HCEC 1CT (cell line): ENCODE measurements around the gene PSD4.

Experiments
- DNase-seq: peaks from one replicate; pipeline ENCODE4 v3.0.0-alpha.2; 2017

PSD4 gene

DNA sequence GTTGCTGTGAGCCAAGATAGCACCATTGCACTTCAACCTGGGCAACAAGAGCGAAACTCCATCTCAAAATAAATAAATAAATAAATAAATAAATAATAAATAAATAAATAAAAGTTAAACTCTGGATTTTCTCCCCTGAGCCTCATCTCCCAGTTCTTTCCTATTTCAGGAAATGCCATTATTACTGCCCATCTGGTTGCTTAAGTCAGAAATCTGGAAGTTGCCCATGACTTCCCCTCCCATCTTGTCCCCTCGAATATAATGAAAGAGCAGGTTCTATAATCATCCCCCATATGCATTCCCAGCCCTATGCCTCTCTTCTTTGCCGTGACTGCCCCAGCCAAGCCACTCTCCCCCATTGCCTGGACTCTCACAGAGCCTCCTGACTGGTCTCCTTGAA is 4.2 kb upstream of the PSD4 start:
- DNase-seq: no peak

DNA sequence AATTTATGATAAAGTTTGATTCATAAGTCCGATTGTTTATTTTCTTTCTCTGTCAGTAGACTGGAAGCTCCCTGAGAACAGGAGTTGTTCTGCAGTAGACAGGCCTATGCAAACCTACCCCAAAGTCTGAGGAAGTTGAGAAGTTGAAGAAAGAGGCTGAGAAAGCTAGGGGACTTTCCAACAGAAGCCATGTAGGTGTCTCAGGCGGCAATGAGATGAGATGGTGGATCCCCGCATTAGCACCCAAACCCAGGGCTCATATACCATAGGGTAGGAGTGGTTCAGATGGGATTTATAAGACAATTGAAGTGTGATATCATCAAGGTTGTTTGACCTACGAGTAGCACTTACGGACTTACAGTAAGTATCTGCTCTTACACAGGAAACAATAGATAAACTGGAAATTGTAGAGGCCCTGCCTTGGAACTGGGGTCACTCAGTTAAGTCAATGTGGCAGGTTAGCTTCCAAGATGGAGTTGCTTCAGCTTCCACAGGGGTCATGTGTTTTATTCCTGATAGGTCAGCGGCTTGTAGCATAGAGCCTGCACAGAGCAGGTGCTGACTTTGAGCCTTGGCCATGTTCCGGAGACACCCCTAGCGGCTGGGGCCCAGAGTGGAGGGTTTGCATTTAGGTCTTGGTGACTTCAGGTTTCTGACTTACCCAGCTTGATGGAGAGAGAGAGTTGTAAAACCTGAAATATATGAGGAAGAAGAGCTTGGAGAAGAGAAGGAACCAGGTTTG is 2.3 kb upstream of the PSD4 start:
- DNase-seq: no peak

DNA sequence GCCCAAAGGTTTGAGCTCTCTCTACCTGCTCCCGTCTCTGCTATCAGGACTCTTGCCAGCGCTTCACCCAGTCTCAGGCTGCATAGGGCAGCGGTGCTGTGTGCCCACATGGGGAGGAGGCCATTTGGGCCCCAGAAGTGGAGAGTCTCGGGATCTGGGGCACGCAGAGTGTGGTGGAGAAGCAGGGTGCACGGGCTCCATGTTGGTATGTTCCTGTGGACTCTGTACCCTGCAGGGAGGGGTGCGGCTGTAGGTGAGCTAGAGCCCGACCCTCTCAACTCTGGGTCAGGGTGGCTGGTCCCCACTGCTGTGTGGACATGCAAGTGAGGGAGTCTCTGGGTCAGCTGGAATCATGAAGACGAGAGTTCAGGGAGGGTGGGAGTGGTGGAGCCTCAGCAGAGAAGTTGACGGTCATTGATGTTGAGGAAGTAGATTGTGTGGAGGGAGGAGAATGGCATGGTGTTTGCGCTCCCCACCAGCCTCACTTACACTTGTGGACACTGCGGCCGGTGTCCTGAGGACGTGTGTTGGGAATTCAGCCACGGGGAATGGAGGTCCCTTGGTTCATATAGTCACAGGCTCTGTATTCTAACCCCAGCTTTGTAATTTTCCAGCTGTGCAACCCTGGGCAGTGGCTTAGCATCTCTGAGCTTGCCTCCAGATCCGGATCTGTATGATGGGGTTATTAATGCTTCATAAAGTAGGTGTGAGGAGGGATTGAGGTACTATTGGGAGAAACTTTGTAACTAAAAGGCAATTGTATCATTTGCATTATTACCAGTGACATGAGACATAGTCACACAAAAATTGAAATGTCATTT is 840 bp upstream of the PSD4 start:
- DNase-seq: no peak

DNA sequence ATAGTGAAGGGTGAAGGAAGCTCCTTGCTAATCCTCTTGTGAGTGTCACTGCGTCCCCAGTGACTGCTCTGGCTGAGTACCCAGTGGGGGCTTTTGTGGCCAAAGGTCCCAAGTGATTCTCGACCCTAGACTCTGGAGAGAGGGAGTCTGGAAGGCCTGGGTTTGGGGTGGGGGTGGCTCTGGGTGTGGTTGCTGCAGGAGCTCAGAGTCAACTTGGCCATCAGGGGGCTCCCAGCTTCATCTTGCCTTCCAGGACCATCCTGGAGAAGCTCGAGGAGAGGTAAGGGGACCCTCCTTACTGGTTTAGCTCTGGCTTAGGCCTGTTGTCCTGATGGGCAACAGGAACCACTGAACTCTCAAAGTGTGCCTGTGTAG is 592 bp downstream of the PSD4 start:
- DNase-seq: no peak

DNA sequence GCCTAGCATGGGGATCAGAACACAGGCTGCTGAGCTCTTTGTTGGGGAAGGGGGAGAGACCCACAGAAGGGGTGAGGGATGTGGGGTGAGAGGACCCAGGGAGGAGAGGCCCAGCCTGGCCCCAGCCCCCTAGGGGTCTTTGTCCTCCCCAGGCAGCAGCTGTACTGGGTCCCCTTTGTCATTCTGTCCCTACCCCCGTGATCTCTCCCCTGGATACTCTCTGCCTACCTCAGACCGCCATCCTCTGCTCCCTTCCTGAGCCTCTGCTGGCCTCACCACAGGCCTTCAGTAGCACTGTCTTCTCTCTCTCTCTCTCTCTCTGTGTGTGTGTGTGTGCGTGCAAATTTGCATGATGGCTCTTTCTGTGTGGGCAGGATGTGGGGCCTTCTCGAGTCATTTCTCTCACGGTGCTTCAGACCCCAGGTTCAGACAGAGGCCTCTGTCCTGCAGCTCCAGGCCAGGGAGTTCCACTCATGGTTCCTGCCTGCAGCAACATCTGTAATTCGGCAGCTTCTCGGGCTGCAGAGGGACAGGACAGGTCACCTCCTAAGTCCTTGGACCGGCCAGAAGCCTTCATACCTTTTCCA is 1.4 kb downstream of the PSD4 start:
- DNase-seq: no peak

DNA sequence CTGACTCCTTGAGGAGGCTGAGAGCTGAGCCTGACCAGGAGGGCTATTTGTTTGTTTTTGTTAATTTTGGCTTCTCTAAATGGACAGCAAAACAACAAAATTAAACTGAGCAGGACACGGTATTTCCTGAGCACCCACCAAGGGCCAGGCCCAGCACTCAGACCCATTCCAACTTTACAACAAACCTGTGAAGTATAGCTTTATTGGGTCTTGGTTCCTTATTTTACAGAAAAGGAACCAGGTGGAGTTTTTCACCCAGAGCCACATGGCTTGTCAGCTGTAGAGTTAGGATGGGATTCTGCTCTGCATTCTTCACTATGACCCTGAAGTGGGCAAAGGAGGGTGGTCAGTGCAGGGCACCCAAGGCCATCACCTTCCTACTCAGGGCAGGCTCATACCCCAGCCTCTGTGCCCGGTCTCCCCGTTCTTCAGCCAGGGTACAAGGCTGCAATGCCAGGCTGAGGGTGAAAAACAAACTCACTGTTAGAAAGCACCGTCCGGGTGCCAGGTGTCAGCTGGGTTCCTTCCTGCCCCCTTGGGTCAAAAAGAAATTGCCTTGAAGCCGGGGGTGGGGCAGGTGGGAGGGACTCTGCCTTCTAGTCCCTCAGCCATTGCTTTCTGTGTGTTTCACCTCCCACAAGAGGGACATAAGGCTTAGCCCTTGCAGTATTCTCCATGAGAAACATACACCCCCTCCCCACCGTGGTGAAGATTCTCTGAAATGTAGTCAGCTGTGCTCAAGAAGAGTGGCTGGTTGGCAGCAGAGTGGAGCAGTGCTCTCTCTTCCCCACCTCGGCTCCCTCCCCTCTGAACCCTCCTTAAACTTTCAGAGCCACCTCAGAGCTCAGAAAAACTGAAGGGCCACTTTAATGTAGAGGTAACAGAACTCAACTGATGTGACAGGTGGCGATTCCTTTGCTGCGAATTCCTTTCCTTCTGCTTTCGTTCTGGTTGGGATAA is 2.2 kb downstream of the PSD4 start:
- no peak for DNase-seq

DNA sequence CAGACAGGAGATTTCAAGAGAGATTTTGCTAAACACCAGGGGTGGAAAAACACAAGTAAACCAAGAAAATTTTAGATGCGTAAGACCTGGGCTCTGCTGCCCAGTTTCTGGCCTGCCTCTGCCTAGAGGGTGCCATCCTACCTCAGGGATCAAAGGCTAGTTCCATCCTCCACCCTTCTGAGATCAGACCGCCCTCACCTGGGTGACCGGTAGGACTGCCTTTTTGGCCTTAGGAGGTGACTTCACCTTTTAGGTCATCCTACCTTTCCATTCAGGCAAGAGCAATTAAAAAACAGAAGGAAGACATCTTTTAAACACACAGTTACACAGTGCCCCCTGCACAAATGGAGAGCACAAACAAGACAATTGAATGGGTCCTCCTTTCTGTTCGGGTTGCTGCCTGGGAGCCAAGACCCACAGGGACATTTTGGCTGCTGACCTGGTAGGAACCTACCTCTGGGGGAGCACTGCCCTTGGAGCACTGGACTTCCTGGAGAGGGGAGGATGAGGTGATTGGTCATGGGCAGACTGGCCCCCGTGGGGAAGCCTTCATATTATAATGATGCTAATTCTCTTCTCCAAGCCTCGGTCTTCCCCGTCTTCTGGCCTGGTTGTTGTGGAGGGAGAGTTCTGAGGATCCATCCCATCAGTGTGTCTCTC is 3.1 kb downstream of the PSD4 start:
- DNase-seq: no peak

DNA sequence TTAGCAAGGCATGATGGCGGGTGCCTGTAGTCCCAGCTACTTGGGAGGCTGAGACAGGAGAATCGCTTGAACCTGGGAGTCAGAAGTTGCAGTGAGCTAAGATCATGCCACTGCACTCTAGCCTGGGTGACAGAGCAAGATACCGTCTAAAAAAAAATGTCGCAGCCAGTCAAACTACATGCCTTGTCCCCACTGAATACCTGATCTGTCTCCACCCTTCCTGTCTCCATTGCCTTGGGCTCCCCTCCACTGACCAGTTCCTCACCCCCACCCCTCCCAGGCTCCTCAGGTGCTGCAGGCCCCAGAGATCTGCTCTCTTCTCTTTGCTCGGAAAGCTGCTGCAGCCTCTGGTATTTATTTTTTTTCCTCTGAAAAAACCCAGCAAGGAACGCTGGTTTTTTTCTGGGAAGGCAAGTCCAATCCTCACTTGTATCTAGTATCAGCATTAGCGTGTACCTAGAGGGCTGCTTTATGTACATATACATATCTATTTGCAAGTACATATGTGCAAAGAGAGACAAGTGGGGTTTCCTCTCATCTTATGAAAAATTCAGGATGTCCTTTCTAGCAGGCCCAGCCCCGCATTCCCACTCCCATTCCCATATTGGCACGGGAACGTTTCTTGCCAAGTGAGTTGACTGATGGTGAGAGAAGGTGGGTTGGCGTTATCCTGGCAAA is 4.4 kb downstream of the PSD4 start:
- no peak for DNase-seq

DNA sequence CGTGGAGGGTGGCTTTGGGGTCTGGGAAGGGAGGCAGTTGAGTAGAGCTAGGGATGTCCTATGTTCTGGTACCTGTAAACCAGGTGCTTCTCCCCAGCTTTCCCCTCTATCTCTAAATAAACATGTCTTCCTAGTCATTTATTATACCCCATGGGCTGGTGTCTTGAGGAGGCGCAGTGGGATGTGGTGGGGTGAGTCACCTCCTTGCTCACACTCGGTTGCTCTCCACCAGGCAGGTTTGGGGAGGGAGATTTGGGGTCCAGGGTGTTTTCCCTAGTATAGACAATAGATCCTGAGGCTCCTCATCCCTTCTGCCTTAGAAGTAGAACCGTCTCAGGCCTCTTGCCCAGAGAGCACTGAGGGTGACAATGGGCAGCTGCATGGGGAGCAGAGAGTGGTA is 5.1 kb downstream of the PSD4 start:
- DNase-seq: no peak

DNA sequence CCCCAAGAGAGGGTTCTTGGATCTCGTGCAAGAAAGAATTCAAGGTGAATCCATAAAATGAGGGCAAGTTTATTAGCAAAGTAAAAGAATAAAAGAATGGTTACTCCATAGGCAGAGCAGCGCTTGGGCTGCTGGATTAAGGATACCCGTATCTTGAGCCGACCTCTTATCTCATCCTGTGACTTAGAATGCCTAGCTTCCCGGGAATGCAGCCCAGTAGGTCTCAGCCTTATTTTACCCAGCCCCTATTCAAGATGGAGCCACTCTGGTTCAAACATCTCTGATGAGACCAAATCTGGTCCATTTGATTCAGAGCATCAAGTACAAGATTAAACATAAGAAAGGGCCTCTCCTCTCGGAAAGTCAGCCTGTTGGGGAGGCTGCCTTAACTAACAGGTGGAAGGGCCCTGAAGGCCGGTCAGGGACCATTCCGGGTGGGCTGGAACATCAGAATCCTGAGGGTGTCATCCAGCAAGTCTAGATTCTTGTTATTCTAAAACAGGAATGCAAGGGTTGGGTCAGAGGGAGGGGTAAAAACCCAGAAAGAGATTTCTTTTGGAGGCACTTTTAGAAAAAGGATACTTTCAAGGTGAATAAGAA is 5.8 kb downstream of the PSD4 start:
- DNase-seq: no peak

DNA sequence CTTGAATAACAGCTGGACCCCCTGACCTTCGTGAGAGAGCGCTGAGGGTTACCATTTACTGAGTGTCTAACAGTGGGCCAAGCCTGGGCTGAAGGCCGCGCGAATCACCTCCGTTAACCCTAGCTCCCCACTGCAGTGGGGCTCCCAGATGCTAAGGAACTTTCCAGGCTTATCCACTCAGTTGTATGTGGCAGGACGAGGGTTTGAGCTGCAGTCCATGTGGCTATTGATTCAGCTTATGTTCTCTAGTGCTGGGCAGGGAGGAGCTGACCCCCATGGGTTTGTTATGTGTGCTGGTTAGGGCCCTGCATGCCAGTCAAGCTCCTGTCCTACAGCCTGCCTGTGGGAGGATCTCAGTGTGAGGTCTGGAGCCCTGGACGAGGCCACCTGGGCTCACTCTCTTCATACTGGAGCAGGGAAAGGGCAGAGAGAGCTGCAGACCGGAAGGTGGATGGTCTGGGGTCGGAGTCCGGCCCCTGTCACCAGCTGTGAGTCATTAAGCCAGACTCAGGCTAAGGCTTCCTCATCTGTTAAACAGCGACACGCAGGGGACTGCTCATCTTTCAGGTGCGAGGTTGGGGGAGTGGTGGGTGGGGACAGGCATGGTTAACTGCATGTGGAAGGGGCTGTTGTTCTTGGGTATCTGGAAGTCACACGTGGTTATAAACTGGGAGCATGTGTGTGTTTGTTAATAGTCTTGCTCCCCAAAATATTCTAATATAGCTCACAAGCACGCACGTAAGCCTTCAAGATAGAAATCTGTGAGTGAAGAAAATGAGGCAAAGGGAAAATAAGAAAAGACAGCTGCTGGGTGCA is 6.6 kb downstream of the PSD4 start:
- DNase-seq: no peak

DNA sequence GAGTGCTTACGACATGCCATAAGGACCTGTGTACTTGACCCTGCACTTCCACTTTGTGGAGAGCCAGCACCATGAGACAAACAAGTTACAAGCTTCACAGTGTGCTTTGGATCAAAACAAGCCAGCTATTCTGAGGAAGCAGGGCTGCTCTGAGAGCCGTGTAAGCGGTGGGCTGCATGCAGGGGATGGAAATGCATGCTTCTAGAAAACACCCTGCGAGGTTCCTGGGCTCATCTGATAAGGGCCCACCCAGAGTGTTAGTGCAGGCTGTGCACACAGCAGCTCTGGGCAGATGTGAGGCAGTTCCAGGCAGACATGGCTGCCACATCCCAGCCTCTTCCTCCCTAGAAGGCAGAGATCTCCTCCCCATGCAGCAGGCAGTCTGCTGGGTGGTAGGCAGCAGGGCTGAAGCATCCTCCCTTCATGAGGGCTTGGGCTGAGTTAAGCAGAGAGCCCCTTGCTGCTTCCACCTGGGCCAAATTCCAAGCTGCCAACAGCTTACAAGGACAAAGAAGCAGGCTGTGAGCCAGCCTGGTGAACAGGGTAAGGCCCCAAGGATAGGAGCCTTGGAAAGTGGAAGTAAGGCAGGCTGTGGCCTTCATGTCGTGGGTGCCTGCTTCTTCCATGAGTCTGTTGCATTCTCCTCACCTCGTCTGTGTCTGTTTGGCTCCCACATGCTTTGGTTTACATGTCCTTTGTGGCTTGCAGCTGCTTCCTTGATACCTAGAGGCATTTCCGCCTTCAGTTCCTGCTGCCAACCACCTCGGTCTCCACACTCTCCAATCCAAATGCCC is 7.7 kb downstream of the PSD4 start:
- no peak for DNase-seq

DNA sequence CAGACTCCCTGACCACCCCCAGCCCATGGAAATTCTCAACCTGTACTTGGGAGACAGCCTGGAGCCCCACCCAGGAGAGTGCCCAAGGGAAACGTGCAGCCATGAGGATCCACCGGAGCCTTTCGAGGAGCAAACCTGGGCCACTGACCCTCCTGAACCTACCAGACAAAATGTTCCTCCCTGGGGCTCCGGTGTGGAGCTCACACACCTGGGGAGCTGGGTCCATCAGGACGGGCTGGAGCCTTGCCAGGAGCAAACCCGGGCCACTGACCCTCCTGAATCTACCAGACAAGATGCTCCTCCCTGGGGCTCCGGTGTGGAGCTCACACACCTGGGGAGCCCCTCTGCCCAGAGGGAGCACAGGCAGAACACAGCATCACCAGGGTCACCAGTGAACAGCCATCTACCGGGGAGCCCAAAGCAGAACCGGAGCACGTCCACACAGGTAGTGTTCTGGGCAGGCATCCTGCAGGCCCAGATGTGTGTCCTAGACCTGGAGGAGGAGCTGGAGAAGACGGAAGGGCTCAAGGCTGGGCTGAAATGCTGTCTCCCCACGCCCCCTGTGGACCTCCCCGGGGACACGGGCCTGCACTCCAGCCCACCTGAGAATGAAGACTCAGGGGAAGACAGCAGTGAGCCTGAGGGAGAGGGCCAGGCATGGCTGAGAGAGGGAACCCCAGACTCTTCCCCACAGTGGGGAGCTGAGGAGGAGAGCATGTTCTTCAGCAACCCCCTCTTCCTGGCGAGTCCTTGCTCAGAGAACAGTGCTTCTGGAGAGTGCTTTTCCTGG is 8.9 kb downstream of the PSD4 start:
- DNase-seq: no peak

DNA sequence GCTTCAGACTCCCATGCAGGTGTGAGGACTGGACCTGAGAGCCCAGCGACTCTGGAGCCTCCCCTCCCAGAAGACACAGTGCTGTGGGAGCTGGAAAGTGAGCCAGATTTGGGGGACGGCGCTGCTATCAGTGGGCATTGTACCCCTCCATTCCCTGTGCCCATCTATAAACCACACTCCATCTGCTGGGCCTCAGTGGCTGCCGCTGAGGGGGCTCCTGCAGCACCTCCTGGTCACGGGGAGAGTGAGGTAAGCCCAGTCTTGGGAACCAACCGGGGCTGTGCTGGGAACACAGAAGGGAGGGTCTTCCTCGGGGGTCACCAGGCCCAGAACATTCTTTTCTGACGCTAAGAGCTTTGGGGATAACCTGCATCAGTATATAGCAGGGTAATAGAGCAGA is 9.5 kb downstream of the PSD4 start:
- DNase-seq: no peak

DNA sequence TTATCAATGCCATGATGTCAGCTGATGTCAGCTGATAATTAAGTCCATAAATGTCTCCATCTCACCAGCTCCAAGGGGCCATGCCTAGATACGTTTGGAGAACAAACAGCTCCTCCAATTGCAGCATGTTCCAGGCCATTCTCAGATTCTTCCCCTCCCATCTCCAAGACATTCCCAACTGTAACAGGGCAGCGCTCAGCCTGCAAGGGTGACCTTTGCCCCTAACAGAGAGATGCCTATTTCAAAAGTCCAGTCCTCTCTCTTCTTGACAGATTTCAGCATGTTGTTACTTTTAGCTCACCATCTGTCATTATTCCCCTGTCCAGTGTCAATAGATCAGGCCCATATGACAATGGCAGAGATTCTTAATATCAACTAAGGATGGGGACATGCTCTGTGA is 9.9 kb downstream of the PSD4 start:
- DNase-seq: no peak

DNA sequence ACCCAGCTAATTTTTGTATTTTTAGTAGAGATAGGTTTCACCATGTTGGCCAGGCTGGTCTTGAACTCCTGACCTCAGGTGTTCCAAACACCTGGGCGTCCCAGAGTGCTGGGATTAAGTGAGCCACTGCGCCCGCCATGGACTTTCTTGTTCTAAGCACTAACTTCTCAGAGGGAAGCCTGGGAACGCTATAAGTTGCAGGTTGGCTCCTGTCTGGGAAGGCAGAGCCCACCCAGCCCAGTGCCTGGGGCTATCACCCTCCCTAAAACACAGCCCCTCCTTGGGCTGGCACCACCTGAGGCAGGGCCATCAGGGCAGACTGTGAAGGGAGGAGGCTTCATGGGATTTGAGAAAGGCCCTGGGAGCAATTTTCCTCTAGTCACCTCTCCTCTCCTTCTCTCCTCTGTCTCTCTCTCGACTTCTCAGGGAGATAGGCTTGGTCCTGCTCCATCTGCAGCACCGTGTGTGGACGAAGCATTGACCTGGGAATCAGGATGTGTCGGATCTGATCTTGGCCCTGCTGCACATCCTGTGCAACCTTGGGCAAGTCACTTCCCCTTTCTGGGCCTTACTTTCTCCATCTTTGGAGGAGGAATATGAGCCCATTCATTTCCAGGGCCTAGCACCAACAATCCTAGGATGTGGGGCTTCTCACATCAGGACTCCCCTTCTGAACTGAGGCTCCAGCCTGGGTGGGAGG is 10.9 kb downstream of the PSD4 start:
- DNase-seq: no peak

DNA sequence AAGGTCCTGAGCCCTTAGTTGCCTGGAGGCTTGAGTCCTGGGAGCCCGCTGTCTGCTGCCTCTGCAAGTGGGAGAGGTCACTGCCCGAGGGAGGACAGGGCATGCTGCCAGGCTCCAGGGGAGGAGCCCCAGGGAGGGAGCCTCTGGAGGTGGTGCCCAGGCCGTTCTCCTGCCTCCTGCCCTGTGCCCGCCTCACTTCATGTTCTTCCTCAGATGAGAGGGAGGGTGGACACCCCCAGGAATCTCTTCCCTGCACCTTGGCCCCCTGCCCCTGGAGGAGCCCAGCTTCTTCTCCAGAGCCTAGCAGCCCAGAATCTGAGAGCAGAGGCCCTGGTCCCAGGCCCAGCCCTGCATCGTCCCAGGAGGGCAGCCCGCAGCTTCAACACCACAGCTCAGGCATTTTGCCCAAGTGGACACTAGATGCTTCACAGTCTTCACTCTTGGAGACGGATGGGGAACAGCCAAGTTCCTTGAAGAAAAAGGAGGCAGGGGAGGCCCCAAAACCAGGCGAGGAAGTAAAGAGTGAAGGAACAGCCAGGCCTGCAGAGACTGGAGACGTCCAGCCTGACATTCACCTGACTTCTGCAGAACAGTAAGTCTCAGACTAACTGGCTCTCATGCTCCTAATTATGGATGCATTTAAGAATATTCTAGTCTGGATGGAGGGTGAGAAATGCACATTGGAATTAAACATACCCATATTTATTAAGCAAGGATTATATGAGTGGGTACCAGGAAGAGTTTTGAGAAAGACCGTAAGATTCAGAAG is 12.1 kb downstream of the PSD4 start:
- DNase-seq: no peak
